B cell (primary cell): ENCODE measurements around the gene DOCK4. TPM values are rescaled to one million over a fixed set of nuclear protein-coding genes. Genes with fewer than 3 reads are reported as not detected.

ENCODE experiments used
- ATAC-seq: fragments of 200-7000 bp; cut with Tn5 transposase; one replicate; pipeline ENCODE4 v1.10.0; 2021; ENCODE audit warnings: low read depth, mild to moderate bottlenecking, moderate number of reproducible peaks, moderate library complexity
- CTCF ChIA-PET: fragments of 350-600 bp; sonication (Branson Sonifier 250); formaldehyde crosslinking; loops from one replicate; lab custom pipeline; 2021; ENCODE audit warnings: antibody characterized with exemption, inconsistent platforms; lab: Charles Lee
- POLR2A ChIA-PET: fragments of 350-600 bp; sonication (Branson Sonifier 250); formaldehyde crosslinking; loops from one replicate; lab custom pipeline; 2021; ENCODE audit warnings: antibody characterized with exemption; lab: Charles Lee
- DNase-seq: peaks from one replicate; pipeline ENCODE4 v3.0.0; 2013
- H2AFZ ChIP-seq: 2 replicates; pipeline ENCODE4 v1.6.1; 2012; ENCODE audit warnings: mild to moderate bottlenecking, low read depth, low read length; ENCODE audit not compliant: insufficient read depth, poor library complexity, severe bottlenecking
- H3K27ac ChIP-seq, 2 donors: 1 replicate in 1 of 2; 2 replicates in 1 of 2; pipeline ENCODE4 v1.5.1; 2012 to 2013; ENCODE audit warnings: low read length in 2 of 2, mild to moderate bottlenecking in 2 of 2, moderate library complexity in 1 of 2
- H3K27me3 ChIP-seq, 4 experiments: fragments of 200-600 bp in 1 of 4; sonication (generic) in 1 of 4; replicated peaks in 1 of 4; 1 replicate in 2 of 4; 2 replicates in 2 of 4; pipeline versions ENCODE4 v1.6.1 to v1.7.0; 2013 to 2016; ENCODE audit warnings: low read length in 3 of 4, mild to moderate bottlenecking in 2 of 4, mixed read lengths in 1 of 4, moderate library complexity in 1 of 4; ENCODE audit not compliant: insufficient read depth in 4 of 4, control insufficient read depth in 3 of 4; ENCODE audit errors: control extremely low read depth in 1 of 4
- H3K36me3 ChIP-seq, 2 experiments: replicated peaks in 1 of 2; 1 replicate in 1 of 2; 2 replicates in 1 of 2; pipeline versions ENCODE4 v1.6.1 to v1.7.1; 2013; ENCODE audit warnings: low read length in 1 of 2; ENCODE audit not compliant: insufficient read depth in 2 of 2, control insufficient read depth in 1 of 2; ENCODE audit errors: control extremely low read depth in 1 of 2, extremely low read depth in 1 of 2
- H3K4me1 ChIP-seq, 2 donors: fragments of 200-600 bp in 1 of 2; sonication (generic) in 1 of 2; 1 replicate in 1 of 2; 2 replicates in 1 of 2; pipeline versions ENCODE4 v1.5.1 to v1.6.1; 2013 to 2017; ENCODE audit warnings: low read length in 2 of 2; ENCODE audit not compliant: control insufficient read depth in 2 of 2, insufficient read depth in 2 of 2
- H3K4me2 ChIP-seq: replicated peaks from 2 replicates; pipeline ENCODE3; 2012; ENCODE audit warnings: mild to moderate bottlenecking, low read depth, low read length; ENCODE audit not compliant: poor library complexity, severe bottlenecking
- H3K4me3 ChIP-seq, 5 experiments: fragments of 200-600 bp in 1 of 5; sonication (generic) in 1 of 5; 1 replicate in 3 of 5; 2 replicates in 2 of 5; pipeline versions ENCODE4 v1.5.1 to v1.7.0; 2011 to 2016; ENCODE audit warnings: low read length in 4 of 5, mild to moderate bottlenecking in 4 of 5, low read depth in 2 of 5, control low read depth in 1 of 5, moderate library complexity in 1 of 5; ENCODE audit not compliant: insufficient read depth in 1 of 5; ENCODE audit errors: control extremely low read depth in 1 of 5, extremely low read depth in 1 of 5
- H3K79me2 ChIP-seq: fragments of 200-600 bp; sonication (generic); one replicate; pipeline ENCODE4 v1.6.0; 2016; ENCODE audit warnings: low read length; ENCODE audit not compliant: control insufficient read depth, insufficient read depth
- H3K9ac ChIP-seq: fragments of 200-600 bp; sonication (generic); 2 replicates; pipeline ENCODE4 v1.6.1; 2017; ENCODE audit warnings: mild to moderate bottlenecking, low read length, moderate library complexity
- H3K9me3 ChIP-seq, 3 donors: one replicate each; pipeline versions ENCODE4 v1.6.1 to v1.7.1; 2013; ENCODE audit warnings: low read length in 2 of 3; ENCODE audit not compliant: control insufficient read depth in 2 of 3, insufficient read depth in 1 of 3; ENCODE audit errors: control extremely low read depth in 1 of 3
- H4K20me1 ChIP-seq: 2 replicates; pipeline ENCODE4 v1.6.0; 2012; ENCODE audit warnings: mild to moderate bottlenecking, low read length; ENCODE audit not compliant: insufficient read depth, control insufficient read depth, poor library complexity, severe bottlenecking
- H3K27ac Mint-ChIP-seq: one replicate; pipeline ENCODE4 v1.8.0; 2021; ENCODE audit warnings: mixed read lengths
- H3K27me3 Mint-ChIP-seq: one replicate; pipeline ENCODE4 v1.8.0; 2021; ENCODE audit warnings: mixed read lengths
- H3K4me1 Mint-ChIP-seq: one replicate; pipeline ENCODE4 v1.8.0; 2021; ENCODE audit warnings: mixed read lengths
- H3K4me3 Mint-ChIP-seq: one replicate; pipeline ENCODE4 v1.8.0; 2021; ENCODE audit warnings: mixed read lengths
- H3K9me3 Mint-ChIP-seq: one replicate; pipeline ENCODE4 v1.8.0; 2022; ENCODE audit warnings: mixed read lengths; ENCODE audit not compliant: insufficient read depth
- CTCF ChIP-seq: fragments of 200-600 bp; IDR thresholded peaks from one replicate; pipeline ENCODE4 v1.8.0; 2022; ENCODE audit warnings: antibody characterized with exemption, mild to moderate bottlenecking
- EZH2 ChIP-seq: IDR thresholded peaks from 2 replicates; pipeline ENCODE4 v1.6.1; 2012; ENCODE audit warnings: borderline replicate concordance, low read depth, mild to moderate bottlenecking, moderate library complexity, low read length; ENCODE audit not compliant: insufficient read depth, poor library complexity, severe bottlenecking
- WGBS: methylation state at CpG from one replicate; pipeline ENCODE4 v1.1.5; 2013; ENCODE audit warnings: missing lambda C conversion rate; ENCODE audit not compliant: insufficient coverage; 5-methylcytosine and 5-hydroxymethylcytosine counted together
- intact Hi-C: fragments of 100-400 bp; cut with micrococcal nuclease; formaldehyde crosslinking; loops from one replicate; pipeline ENCODE4 v1.10.0; 2022
- polyA plus RNA-seq: library from polyadenylated mRNA; depleted of rRNA; stranded (reverse); fragments of >200 nt; gene quantifications from 2 replicates; pipeline ENCODE4 v1.2.3, GENCODE V29; 2012
- total RNA-seq, 2 donors: library from RNA; stranded (reverse); fragments of 120-200 nt in 1 of 2; gene quantifications; 1 replicate in 1 of 2; 2 replicates in 1 of 2; pipeline versions ENCODE4 v1.2.3 to v1.2.4, GENCODE V29; 2013 to 2022

Gene DOCK4
- total and polyA plus RNA-seq, 2 donors (not counting 1 experiment from before 2014, with no cell fraction given): 0.03 to 4.1 TPM

- H3K27me3 Mint-ChIP-seq: peaks cover 31% of the 10 kb centered on the region
- H3K36me3 ChIP-seq: no peaks in the 10 kb centered on the region
- peaks cover 0 to 12% (median 4%) of the 10 kb centered on the region in 4 experiments for H3K27me3 ChIP-seq
- H4K20me1 ChIP-seq: no peaks in the 10 kb centered on the region
- no peaks in the 10 kb centered on the region for H3K79me2 ChIP-seq
- no peak for DNase-seq
- ChIA-PET POLR2A (no interaction called here), CTCF (interaction anchor here (0.9 kb wide), 1 partner anchor 23 kb away, joined by 3 read pairs; no protein-coding TSS in a partner anchor)
- H3K9me3 Mint-ChIP-seq: no peaks in the 10 kb centered on the region
- H3K4me1 ChIP-seq: no peaks in the 10 kb centered on the region
- intact Hi-C loops: no loop called here
- H2AFZ ChIP-seq: no peak overlapping the region
- H3K27ac Mint-ChIP-seq: no peak overlapping the region
- H3K4me3 ChIP-seq: no peak overlapping the region
- no CpG with 5 or more reads among the region's 4 CpGs for WGBS
- peaks cover 0 to 2% (median 0%) of the 10 kb centered on the region in 3 donors for H3K9me3 ChIP-seq
- H3K9ac ChIP-seq: no peak overlapping the region
- H3K4me1 Mint-ChIP-seq: no peaks in the 10 kb centered on the region
- TF ChIP-seq CTCF (no peak), EZH2 (no peak)
- H3K4me2 ChIP-seq: no peak overlapping the region
- no peak for ATAC-seq
- no peak overlapping the region for H3K4me3 Mint-ChIP-seq
- H3K27ac ChIP-seq: no peak overlapping the region
Measured at GRCh38 chr7:112192236-112193154, 13.7 kb downstream of the DOCK4 start.

- peaks cover 18% of the 10 kb centered on the region for H3K27me3 Mint-ChIP-seq
Measured at GRCh38 chr7:112190120-112190519, 16.1 kb downstream of the DOCK4 start.

More at GRCh38 chr7:112190120-112190519, 16.1 kb downstream of the DOCK4 start:
- H3K4me1 Mint-ChIP-seq: no peaks in the 10 kb centered on the region
- ChIA-PET CTCF (no interaction called here), POLR2A (no interaction called here)
- Histone ChIP-seq H2AFZ (no peak overlapping the region), H3K79me2 (no peaks in the 10 kb centered on the region), H3K9me3 (peaks cover 0 to 2% (median 0%) of the 10 kb centered on the region in 3 donors), H3K9ac (no peak overlapping the region), H3K4me1 (no peaks in the 10 kb centered on the region), H3K4me2 (no peak overlapping the region), H4K20me1 (no peaks in the 10 kb centered on the region), H3K27me3 (peaks cover 0 to 6% (median 2%) of the 10 kb centered on the region in 4 experiments), H3K4me3 (no peak overlapping the region), H3K36me3 (no peaks in the 10 kb centered on the region), H3K27ac (no peak overlapping the region)
- TF ChIP-seq CTCF (no peak), EZH2 (no peak)
- DNase-seq: no peak
- WGBS: 80% methylated on average over 2 of the region's 2 CpGs
- no peak for ATAC-seq
- no peak overlapping the region for H3K4me3 Mint-ChIP-seq
- no peak overlapping the region for H3K27ac Mint-ChIP-seq
- intact Hi-C loops: no loop called here
- H3K9me3 Mint-ChIP-seq: no peaks in the 10 kb centered on the region
